Epithelial cell of proximal tubule (primary cell): ENCODE results near the gene MBD1. TPM values are rescaled to one million over a fixed set of nuclear protein-coding genes. Genes with fewer than 3 reads are reported as not detected.

Experiments used
- DNase-seq: peaks from one replicate; pipeline ENCODE4 v3.0.0-alpha.2; 2011; ENCODE audit warnings: low read depth
- H3K4me3 ChIP-seq: 2 replicates; pipeline ENCODE4 v1.5.1; 2011; ENCODE audit warnings: low read depth, mild to moderate bottlenecking, low read length
- total RNA-seq: library from RNA; depleted of rRNA; stranded (reverse); fragments of >200 nt; gene quantifications from 2 replicates; pipeline ENCODE4 v1.2.3, GENCODE V29; 2015
- TF ChIP-seq, protein P1 (sequence below): conservative IDR thresholded peaks from 2 replicates; pipeline ENCODE4 v1.5.1; 2012; ENCODE audit warnings: low read depth, mild to moderate bottlenecking, low read length

Gene MBD1, protein sequence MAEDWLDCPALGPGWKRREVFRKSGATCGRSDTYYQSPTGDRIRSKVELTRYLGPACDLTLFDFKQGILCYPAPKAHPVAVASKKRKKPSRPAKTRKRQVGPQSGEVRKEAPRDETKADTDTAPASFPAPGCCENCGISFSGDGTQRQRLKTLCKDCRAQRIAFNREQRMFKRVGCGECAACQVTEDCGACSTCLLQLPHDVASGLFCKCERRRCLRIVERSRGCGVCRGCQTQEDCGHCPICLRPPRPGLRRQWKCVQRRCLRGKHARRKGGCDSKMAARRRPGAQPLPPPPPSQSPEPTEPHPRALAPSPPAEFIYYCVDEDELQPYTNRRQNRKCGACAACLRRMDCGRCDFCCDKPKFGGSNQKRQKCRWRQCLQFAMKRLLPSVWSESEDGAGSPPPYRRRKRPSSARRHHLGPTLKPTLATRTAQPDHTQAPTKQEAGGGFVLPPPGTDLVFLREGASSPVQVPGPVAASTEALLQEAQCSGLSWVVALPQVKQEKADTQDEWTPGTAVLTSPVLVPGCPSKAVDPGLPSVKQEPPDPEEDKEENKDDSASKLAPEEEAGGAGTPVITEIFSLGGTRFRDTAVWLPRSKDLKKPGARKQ
- total RNA-seq: 56.5 and 70.2 TPM in 2 replicates

DNA sequence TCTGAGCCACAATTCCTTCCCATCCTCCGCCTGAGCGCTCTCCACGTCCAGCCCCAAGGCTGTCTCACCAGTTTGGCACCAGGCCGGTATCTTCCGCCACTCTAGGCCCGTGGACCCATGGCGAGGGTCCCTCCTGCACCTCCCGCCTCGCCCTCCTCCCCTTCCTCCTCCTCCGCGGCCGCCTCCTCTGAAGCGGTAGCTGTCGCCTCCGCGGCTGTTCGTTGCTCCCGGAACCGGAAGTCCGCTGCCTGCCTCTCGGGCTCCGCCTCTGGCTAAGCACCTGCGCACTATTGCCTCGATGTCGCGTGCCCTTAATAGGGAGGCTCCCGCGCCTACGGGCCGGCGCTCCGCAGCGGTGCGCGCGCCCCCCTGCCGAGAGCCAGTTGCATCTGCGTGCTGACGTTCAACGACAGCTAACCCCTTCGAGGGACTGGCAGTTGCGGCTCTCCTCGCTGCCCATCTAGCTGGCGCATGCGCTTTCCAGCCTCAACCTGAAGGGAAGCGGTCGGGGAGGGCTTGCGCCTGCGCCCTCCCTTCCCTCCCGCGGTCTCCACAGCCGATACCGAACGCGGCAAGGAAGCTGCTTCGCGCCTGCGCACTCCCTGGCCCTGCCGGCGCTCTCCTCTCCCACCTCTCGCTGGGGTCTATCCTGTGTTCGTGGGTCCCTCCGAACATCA is at the start of gene MBD1:
MBD1 (minus strand) TSS at position 229 of the 677 bp plus-strand sequence. CDS start 1,531 bp downstream, outside the sequence.
- H3K4me3 ChIP-seq: peak within 1 kb of the TSS; percentile 89
- TF ChIP-seq, protein P1, sequence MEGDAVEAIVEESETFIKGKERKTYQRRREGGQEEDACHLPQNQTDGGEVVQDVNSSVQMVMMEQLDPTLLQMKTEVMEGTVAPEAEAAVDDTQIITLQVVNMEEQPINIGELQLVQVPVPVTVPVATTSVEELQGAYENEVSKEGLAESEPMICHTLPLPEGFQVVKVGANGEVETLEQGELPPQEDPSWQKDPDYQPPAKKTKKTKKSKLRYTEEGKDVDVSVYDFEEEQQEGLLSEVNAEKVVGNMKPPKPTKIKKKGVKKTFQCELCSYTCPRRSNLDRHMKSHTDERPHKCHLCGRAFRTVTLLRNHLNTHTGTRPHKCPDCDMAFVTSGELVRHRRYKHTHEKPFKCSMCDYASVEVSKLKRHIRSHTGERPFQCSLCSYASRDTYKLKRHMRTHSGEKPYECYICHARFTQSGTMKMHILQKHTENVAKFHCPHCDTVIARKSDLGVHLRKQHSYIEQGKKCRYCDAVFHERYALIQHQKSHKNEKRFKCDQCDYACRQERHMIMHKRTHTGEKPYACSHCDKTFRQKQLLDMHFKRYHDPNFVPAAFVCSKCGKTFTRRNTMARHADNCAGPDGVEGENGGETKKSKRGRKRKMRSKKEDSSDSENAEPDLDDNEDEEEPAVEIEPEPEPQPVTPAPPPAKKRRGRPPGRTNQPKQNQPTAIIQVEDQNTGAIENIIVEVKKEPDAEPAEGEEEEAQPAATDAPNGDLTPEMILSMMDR: no peak
- DNase-seq: peak; percentile 75

DNA sequence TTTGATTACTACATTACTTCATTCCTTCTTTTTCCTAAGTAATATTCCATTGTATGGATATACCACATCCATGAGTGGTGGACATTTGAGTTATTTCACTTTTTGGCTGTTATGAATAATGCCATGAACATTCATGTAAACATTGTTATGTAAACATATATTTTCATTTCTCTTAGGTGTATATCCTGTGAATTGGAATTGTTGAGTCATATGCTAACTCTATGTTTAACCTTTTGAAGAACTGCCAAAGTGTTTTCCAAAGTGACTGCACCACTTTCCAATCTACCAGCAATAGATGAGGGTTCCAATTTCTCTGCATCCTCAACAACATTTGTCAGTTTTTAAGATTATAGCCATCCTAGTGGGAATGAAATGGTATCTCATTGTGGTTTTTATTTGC is 48.9 kb upstream of the MBD1 start:
- H3K4me3 ChIP-seq: no peak overlapping the region
- TF ChIP-seq, protein P1: no peak
- no peak for DNase-seq

DNA sequence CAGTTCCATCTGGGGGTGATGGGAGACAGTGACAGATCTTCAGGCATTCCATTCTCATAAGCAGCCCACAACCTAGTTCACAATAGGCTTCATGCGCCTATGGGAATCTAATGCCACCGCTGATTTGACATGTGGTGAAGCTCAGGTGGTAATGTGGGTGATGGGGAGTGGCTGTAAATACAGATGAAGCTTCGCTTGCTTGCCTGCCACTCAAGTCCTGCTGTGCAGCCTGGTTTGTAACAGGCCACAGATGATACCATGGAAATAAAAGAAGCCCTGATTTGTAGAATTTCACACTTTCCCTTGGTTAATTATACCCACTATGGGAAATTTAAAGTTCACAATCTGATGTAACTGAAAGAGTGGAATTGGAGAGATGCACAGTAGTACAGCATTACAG is 46.7 kb upstream of the MBD1 start:
- DNase-seq: no peak
- TF ChIP-seq, protein P1: no peak
- H3K4me3 ChIP-seq: no peak overlapping the region

DNA sequence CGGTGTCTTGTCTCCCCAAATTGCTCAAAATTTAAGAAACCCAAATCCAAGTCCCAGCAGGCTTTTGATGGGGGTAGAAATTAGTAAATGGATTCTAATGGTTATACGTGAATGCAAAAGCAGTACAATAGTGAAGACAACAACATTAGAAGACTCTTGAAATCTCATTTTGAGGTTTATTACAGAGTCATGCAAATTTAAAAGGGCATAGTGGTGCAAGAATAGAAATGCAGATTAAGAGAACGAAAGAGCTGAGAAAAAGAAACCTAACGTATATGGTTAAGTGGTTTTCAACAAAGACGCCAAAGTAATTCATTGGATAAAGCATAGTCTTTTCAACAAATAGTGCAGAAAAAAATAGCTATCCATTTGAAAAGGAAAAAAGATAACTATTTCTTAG is 39.4 kb upstream of the MBD1 start:
- no peak overlapping the region for H3K4me3 ChIP-seq
- TF ChIP-seq, protein P1: no peak
- no peak for DNase-seq

DNA sequence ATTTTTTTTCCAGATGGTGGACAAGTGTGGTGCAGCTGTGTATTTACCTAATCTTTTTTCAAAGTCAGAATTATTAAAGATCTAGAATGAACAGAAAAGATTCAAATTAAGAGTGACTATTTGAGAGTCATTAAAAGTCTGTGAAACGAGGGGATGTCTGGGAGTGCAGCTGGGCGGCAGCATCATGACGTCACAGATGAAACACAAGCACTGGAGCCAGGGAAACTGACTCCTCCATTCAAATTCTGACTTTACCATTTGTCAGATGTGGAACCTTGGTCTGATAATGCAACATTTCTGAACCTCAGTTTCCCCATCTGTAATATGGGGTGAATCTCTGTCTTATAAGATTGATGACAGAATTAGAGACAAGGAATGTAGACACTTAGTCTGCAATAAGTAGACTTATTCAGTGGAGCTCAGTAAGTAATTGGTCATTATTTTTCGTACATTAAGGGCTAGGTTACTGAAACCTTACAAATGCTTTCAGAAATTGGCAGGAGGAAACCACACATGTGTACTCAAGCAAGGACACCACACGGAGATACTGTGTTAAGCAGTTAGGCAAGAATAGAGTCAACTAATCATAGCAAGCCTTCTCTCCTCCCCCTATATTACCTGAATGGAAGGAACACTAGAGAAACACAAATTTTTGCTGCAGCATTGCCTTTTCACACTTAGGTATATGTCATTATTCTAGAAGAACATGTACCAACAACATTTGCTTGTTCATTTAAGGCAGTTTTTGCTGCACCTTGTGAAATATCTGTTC is 34.0 kb upstream of the MBD1 start:
- no peak overlapping the region for H3K4me3 ChIP-seq
- TF ChIP-seq, protein P1: no peak
- no peak for DNase-seq

DNA sequence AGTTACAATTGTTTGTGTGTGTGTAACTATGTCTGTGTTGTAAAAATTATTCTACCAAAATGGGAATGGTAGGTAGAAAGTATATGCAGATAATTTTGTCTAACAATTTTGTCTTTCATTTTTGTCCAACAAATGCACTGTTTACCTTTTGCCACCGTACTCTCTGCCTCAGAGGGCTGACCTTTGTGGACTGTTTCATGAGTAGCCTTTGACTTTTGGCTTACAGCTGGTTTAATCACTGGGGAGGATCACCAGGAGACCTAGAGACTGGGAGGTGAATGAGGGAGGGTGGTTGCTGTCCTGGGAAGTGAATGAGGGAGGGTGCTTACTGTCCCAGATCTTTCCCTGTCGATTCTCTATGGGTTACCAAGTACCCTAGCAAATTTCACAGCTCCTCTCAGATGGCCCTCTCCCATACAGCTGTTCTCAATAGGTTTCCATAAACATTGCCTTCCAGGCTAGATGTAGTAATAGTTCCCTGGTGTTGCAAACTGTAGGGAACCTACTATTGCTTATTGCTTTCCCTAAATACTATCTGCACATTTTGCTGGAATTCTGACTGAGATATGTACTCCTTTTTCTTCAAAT is 32.6 kb upstream of the MBD1 start:
- DNase-seq: no peak
- H3K4me3 ChIP-seq: no peak overlapping the region
- TF ChIP-seq, protein P1: no peak
